MM.1S (cell line): ENCODE results near the gene ADD3.

Source experiments
- DNase-seq: peaks from one replicate; pipeline ENCODE4 v3.0.0-alpha.2; 2015
- H2AFZ ChIP-seq: fragments of 300-600 bp; sonication (generic); 2 replicates; pipeline ENCODE4 v1.6.0; 2016; ENCODE audit warnings: antibody characterized with exemption, low read length
- H3F3A ChIP-seq: fragments of 300-600 bp; sonication (generic); 2 replicates; pipeline ENCODE4 v1.6.1; 2016; ENCODE audit warnings: mild to moderate bottlenecking, antibody characterized with exemption, low read length, moderate library complexity, mixed read lengths; ENCODE audit not compliant: insufficient read depth
- H3K27ac ChIP-seq: fragments of 300-600 bp; sonication (generic); 2 replicates; pipeline ENCODE4 v1.5.1; 2016; ENCODE audit warnings: mild to moderate bottlenecking, low read length
- H3K27me3 ChIP-seq: fragments of 300-600 bp; sonication (generic); replicated peaks from 2 replicates; pipeline ENCODE4 v1.6.0; 2016; ENCODE audit warnings: low read length; ENCODE audit not compliant: insufficient read depth
- H3K36me3 ChIP-seq: fragments of 300-600 bp; sonication (generic); replicated peaks from 2 replicates; pipeline ENCODE4 v1.6.1; 2016; ENCODE audit warnings: mild to moderate bottlenecking, low read length, mixed read lengths; ENCODE audit not compliant: insufficient read depth
- H3K4me1 ChIP-seq: fragments of 300-600 bp; sonication (generic); 2 replicates; pipeline ENCODE4 v1.6.1; 2016; ENCODE audit warnings: low read length, mixed read lengths
- H3K4me2 ChIP-seq: fragments of 300-600 bp; sonication (generic); 2 replicates; pipeline ENCODE4 v1.6.0; 2016; ENCODE audit warnings: low read depth, low read length
- H3K4me3 ChIP-seq: fragments of 300-600 bp; sonication (generic); 2 replicates; pipeline ENCODE4 v1.5.1; 2016; ENCODE audit warnings: low read length, mixed read lengths
- H3K79me2 ChIP-seq: fragments of 300-600 bp; sonication (generic); 2 replicates; pipeline ENCODE4 v1.6.1; 2016; ENCODE audit warnings: mixed run types, low read length, mixed read lengths
- H3K9ac ChIP-seq: fragments of 300-600 bp; sonication (generic); 2 replicates; pipeline ENCODE4 v1.6.1; 2016; ENCODE audit warnings: low read length, mixed read lengths
- H3K9me2 ChIP-seq: fragments of 300-600 bp; sonication (generic); replicated peaks from 2 replicates; pipeline ENCODE4 v1.6.1; 2016; ENCODE audit warnings: mild to moderate bottlenecking, low read length, mixed read lengths; ENCODE audit not compliant: insufficient read depth
- H3K9me3 ChIP-seq: fragments of 300-600 bp; sonication (generic); replicated peaks from 2 replicates; pipeline ENCODE4 v1.6.1; 2016; ENCODE audit warnings: mild to moderate bottlenecking, low read length, mixed read lengths; ENCODE audit not compliant: insufficient read depth
- H4K20me1 ChIP-seq: fragments of 300-600 bp; sonication (generic); 2 replicates; pipeline ENCODE4 v1.6.1; 2016; ENCODE audit warnings: mild to moderate bottlenecking, low read length, moderate library complexity, mixed read lengths; ENCODE audit not compliant: insufficient read depth
- CTCF ChIP-seq: fragments of 300-600 bp; sonication (generic); IDR thresholded peaks from 2 replicates; pipeline ENCODE4 v1.5.1; 2016; ENCODE audit warnings: antibody characterized with exemption, low read length, mixed read lengths
- EZH2 ChIP-seq: fragments of 300-600 bp; sonication (generic); optimal IDR thresholded peaks from 2 replicates; pipeline ENCODE3; 2017; ENCODE audit warnings: low read depth, mild to moderate bottlenecking, antibody characterized with exemption, low read length, mixed read lengths
- EZH2phosphoT487 ChIP-seq: fragments of 300-600 bp; sonication (generic); IDR thresholded peaks from 2 replicates; pipeline ENCODE4 v1.6.1; 2018; ENCODE audit warnings: antibody characterized with exemption, low read length

The ADD3 gene

GRCh38 chr10:110149259-110149658, 141.5 kb downstream of the ADD3 start:
- no peaks in the 10 kb centered on the region for H3K36me3 ChIP-seq
- no peak for DNase-seq
- H3K4me3 ChIP-seq = no peak overlapping the region
- TF ChIP-seq EZH2 = no peak
- no peaks in the 10 kb centered on the region for H3K27me3 ChIP-seq
- no peaks in the 10 kb centered on the region for H4K20me1 ChIP-seq
- H3K9ac ChIP-seq = no peak overlapping the region
- no peak overlapping the region for H3K4me2 ChIP-seq
- H3K27ac ChIP-seq = no peak overlapping the region
- no peaks in the 10 kb centered on the region for H3K9me2 ChIP-seq
- no peak overlapping the region for H2AFZ ChIP-seq
- H3K9me3 ChIP-seq = no peaks in the 10 kb centered on the region
- no peaks in the 10 kb centered on the region for H3F3A ChIP-seq
- H3K4me1 ChIP-seq = no peaks in the 10 kb centered on the region
- H3K79me2 ChIP-seq = no peaks in the 10 kb centered on the region

GRCh38 chr10:110150046-110150445, 142.3 kb downstream of the ADD3 start:
- no peaks in the 10 kb centered on the region for H3K4me1 ChIP-seq
- no peak overlapping the region for H2AFZ ChIP-seq
- no peaks in the 10 kb centered on the region for H3K9me2 ChIP-seq
- H4K20me1 ChIP-seq = no peaks in the 10 kb centered on the region
- no peaks in the 10 kb centered on the region for H3K9me3 ChIP-seq
- H3K4me2 ChIP-seq = no peak overlapping the region
- H3K9ac ChIP-seq = no peak overlapping the region
- TF ChIP-seq CTCF = no peak
- no peak for TF ChIP-seq EZH2phosphoT487
- TF ChIP-seq EZH2 = no peak
- H3K4me3 ChIP-seq = no peak overlapping the region
- H3K36me3 ChIP-seq = no peaks in the 10 kb centered on the region
- no peaks in the 10 kb centered on the region for H3K27me3 ChIP-seq
- no peaks in the 10 kb centered on the region for H3F3A ChIP-seq
- no peak overlapping the region for H3K27ac ChIP-seq
- no peaks in the 10 kb centered on the region for H3K79me2 ChIP-seq
- peak; percentile 4 for DNase-seq

DNA sequence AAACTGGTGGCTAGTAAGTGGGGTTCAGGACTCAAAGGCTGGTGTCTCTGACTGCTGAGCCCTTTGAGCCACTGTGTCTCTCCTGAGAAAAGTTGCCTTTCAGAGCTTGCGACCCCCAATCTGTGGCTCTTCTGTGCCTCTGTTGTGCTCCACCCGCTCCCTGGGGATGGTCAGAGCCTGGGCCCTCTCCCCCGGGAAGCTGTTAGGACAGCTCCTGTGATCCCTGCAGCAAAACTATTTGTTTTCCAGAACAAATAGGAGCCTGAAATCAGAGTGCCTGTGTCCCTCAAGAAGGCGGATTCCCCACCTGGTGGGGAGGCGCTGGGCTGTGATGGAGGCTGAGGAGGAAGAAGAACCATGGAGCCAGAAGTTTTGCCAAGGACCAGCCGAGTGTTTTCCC, 143.2 kb downstream of the ADD3 start:
- H4K20me1 ChIP-seq = no peaks in the 10 kb centered on the region
- no peak for TF ChIP-seq EZH2phosphoT487
- no peak for TF ChIP-seq EZH2
- TF ChIP-seq CTCF = no peak
- no peak overlapping the region for H3K9ac ChIP-seq
- no peaks in the 10 kb centered on the region for H3F3A ChIP-seq
- H3K27me3 ChIP-seq = no peaks in the 10 kb centered on the region
- no peak overlapping the region for H3K4me3 ChIP-seq
- H3K4me2 ChIP-seq = no peak overlapping the region
- no peaks in the 10 kb centered on the region for H3K4me1 ChIP-seq
- H3K79me2 ChIP-seq = no peaks in the 10 kb centered on the region
- H3K9me3 ChIP-seq = no peaks in the 10 kb centered on the region
- no peaks in the 10 kb centered on the region for H3K9me2 ChIP-seq
- H3K27ac ChIP-seq = no peak overlapping the region
- DNase-seq = no peak
- no peak overlapping the region for H2AFZ ChIP-seq
- H3K36me3 ChIP-seq = no peaks in the 10 kb centered on the region

DNA sequence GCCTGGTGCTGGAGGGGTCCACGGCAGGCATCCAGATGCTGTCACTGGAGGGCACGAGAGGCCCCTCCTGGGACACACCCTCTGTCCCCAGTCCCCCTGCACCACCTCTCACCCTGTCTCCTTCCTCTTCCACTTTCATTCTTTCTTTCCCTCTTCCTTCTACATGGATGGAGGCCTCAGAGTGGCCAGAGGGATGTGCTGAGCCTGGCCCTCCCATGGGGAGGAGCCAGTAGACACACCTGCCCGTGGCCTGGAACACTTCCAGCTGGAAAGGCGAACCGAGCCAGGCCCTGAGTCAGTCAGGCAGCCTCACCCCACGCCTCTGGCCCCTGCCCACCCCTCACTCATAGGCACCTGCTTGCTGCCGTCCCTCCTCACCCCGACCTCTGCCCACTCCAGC, 143.7 kb downstream of the ADD3 start:
- H3K4me1 ChIP-seq = no peaks in the 10 kb centered on the region
- H4K20me1 ChIP-seq = no peaks in the 10 kb centered on the region
- H3K27ac ChIP-seq = no peak overlapping the region
- no peak overlapping the region for H3K4me3 ChIP-seq
- DNase-seq = no peak
- no peaks in the 10 kb centered on the region for H3K36me3 ChIP-seq
- no peak overlapping the region for H3K4me2 ChIP-seq
- no peaks in the 10 kb centered on the region for H3K79me2 ChIP-seq
- no peaks in the 10 kb centered on the region for H3K27me3 ChIP-seq
- TF ChIP-seq EZH2 (no peak), CTCF (no peak), EZH2phosphoT487 (no peak)
- no peaks in the 10 kb centered on the region for H3K9me2 ChIP-seq
- H3F3A ChIP-seq = no peaks in the 10 kb centered on the region
- H3K9me3 ChIP-seq = no peaks in the 10 kb centered on the region
- no peak overlapping the region for H2AFZ ChIP-seq
- no peak overlapping the region for H3K9ac ChIP-seq
